T-helper 2 cell treated with Interferon-gamma antibody and Interleukin-4, amounts not matched to agents 100 ng/mL and 5 ng/mL, for 36 hours (primary cell): ENCODE data around the gene PPIL3. TPM values are rescaled to one million over a fixed set of nuclear protein-coding genes. Genes with fewer than 3 reads are reported as not detected.

Experiments
- total RNA-seq: library from RNA; stranded (reverse); gene quantifications from 2 replicates; pipeline ENCODE4 v1.2.3, GENCODE V29; 2022

Gene PPIL3
- total RNA-seq, 1 donor from 2014 or later: 43.7 TPM

Other genes with a start within 250 kb of the PPIL3 start
- 253 and 264 TPM in 2 replicates for gene BZW1, start 77.2 kb downstream of the PPIL3 start, total RNA-seq
- gene CLK1, start 24.4 kb downstream of the PPIL3 start, total RNA-seq: 118 and 130 TPM in 2 replicates
- gene NIF3L1, start 294 bp upstream of the PPIL3 start, total RNA-seq: 27.3 and 28.4 TPM in 2 replicates
- gene ORC2, start 74.6 kb upstream of the PPIL3 start, total RNA-seq: 53.8 and 57.6 TPM in 2 replicates
- 31.8 and 33.2 TPM in 2 replicates for gene HYCC2, start 182.6 kb upstream of the PPIL3 start, total RNA-seq
- 132 and 137 TPM in 2 replicates for gene NDUFB3, start 182.9 kb upstream of the PPIL3 start, total RNA-seq
- gene CFLAR, start 227.1 kb upstream of the PPIL3 start, total RNA-seq: 117 TPM in 2 replicates